Natural killer cell (primary cell): ENCODE measurements around the gene RPUSD3. TPM values are rescaled to one million over a fixed set of nuclear protein-coding genes. Genes with fewer than 3 reads are reported as not detected.

Experiments used
- ATAC-seq, 3 donors: fragments of 150-1000 bp in 2 of 3; fragments of 200-7000 bp in 1 of 3; cut with Tn5 transposase; 1 replicate in 1 of 3; 2 replicates in 2 of 3; pipeline ENCODE4 v1.10.0; 2021; ENCODE audit warnings: mild to moderate bottlenecking in 2 of 3, moderate library complexity in 2 of 3
- DNase-seq, 2 donors: peaks; one replicate each; pipeline versions ENCODE4 v3.0.0 to v3.0.0-alpha.2; 2013 to 2021; ENCODE audit warnings: mixed read lengths in 1 of 2
- H3K27ac ChIP-seq: one replicate; pipeline ENCODE4 v1.5.1; 2013; ENCODE audit warnings: mild to moderate bottlenecking, low read length
- H3K27me3 ChIP-seq: one replicate; pipeline ENCODE4 v1.6.1; 2013; ENCODE audit warnings: low read length; ENCODE audit not compliant: control insufficient read depth, insufficient read depth
- H3K36me3 ChIP-seq: one replicate; pipeline ENCODE4 v1.6.1; 2013; ENCODE audit warnings: low read length; ENCODE audit not compliant: control insufficient read depth, insufficient read depth
- H3K4me1 ChIP-seq: one replicate; pipeline ENCODE4 v1.6.1; 2013; ENCODE audit warnings: low read length; ENCODE audit not compliant: control insufficient read depth, insufficient read depth
- H3K4me3 ChIP-seq: one replicate; pipeline ENCODE4 v1.5.1; 2013; ENCODE audit warnings: low read length
- H3K9me3 ChIP-seq: one replicate; pipeline ENCODE4 v1.6.1; 2013; ENCODE audit warnings: low read length; ENCODE audit not compliant: control insufficient read depth, insufficient read depth
- H3K27ac Mint-ChIP-seq, 2 donors: one replicate each; pipeline ENCODE4 v1.8.0; 2022; ENCODE audit warnings: mild to moderate bottlenecking in 2 of 2, mixed read lengths in 2 of 2, moderate library complexity in 1 of 2
- H3K27me3 Mint-ChIP-seq, 2 donors: one replicate each; pipeline ENCODE4 v1.8.0; 2022; ENCODE audit warnings: low read depth in 2 of 2, mixed read lengths in 2 of 2
- H3K36me3 Mint-ChIP-seq: one replicate; pipeline ENCODE4 v1.8.0; 2022; ENCODE audit warnings: mixed read lengths
- H3K4me1 Mint-ChIP-seq, 2 donors: one replicate each; pipeline ENCODE4 v1.8.0; 2022; ENCODE audit warnings: mixed read lengths in 2 of 2
- H3K4me3 Mint-ChIP-seq: one replicate; pipeline ENCODE4 v1.8.0; 2022; ENCODE audit warnings: mild to moderate bottlenecking, moderate library complexity, mixed read lengths
- H3K9me3 Mint-ChIP-seq, 2 donors: one replicate each; pipeline ENCODE4 v1.8.0; 2022; ENCODE audit warnings: mixed read lengths in 2 of 2
- CTCF ChIP-seq: fragments of 200-600 bp; IDR thresholded peaks from one replicate; pipeline ENCODE4 v1.8.0; 2022; ENCODE audit warnings: antibody characterized with exemption
- WGBS: methylation state at CpG from one replicate; pipeline ENCODE4 v1.1.7; 2013; ENCODE audit warnings: missing lambda C conversion rate; ENCODE audit not compliant: insufficient coverage; 5-methylcytosine and 5-hydroxymethylcytosine counted together
- intact Hi-C: fragments of 100-400 bp; cut with micrococcal nuclease; formaldehyde crosslinking; loops from one replicate; pipeline ENCODE4 v1.14.2; 2022
- total RNA-seq, 4 donors: library from RNA; stranded (reverse); fragments of 120-200 nt in 1 of 4; gene quantifications; one replicate each; pipeline versions ENCODE4 v1.2.3 to v1.2.4, GENCODE V29; 2013 to 2022

Gene RPUSD3
- total RNA-seq, 3 donors from 2014 or later (not counting 1 experiment from before 2014, with no cell fraction given), result 27.5 to 43.9 (median 30.9) TPM

- no peak overlapping the region for H3K4me3 ChIP-seq
- 83% methylated on average over 22 of the region's 22 CpGs for WGBS
- peaks cover 46% of the 10 kb centered on the region for H3K4me1 ChIP-seq
- H3K9me3 Mint-ChIP-seq, result no peaks in the 10 kb centered on the region
- no peak for DNase-seq
- H3K9me3 ChIP-seq, result no peaks in the 10 kb centered on the region
- ATAC-seq, result no peak
- TF ChIP-seq CTCF, result no peak
- peak overlapping the region; percentile 28 for H3K4me3 Mint-ChIP-seq
- H3K36me3 Mint-ChIP-seq, result no peaks in the 10 kb centered on the region
- no peak overlapping the region for H3K27ac Mint-ChIP-seq
- H3K27ac ChIP-seq, result peak overlapping the region; percentile 88
- no peaks in the 10 kb centered on the region for H3K27me3 Mint-ChIP-seq
- H3K4me1 Mint-ChIP-seq, result peaks cover 27 to 35% of the 10 kb centered on the region in 2 donors
- intact Hi-C loops, result no loop called here
- no peaks in the 10 kb centered on the region for H3K27me3 ChIP-seq
- no peaks in the 10 kb centered on the region for H3K36me3 ChIP-seq
These were observed 19.4 kb upstream of the RPUSD3 start for GRCh38 chr3:9863058-9863772.

GRCh38 chr3:9862391-9863057, 18.7 kb upstream of the RPUSD3 start:
- intact Hi-C loops, result no loop called here
- H3K27me3 ChIP-seq, result no peaks in the 10 kb centered on the region
- H3K4me1 Mint-ChIP-seq, result peaks cover 30 to 37% of the 10 kb centered on the region in 2 donors
- no peaks in the 10 kb centered on the region for H3K36me3 ChIP-seq
- no peaks in the 10 kb centered on the region for H3K27me3 Mint-ChIP-seq
- H3K4me1 ChIP-seq, result peaks cover 49% of the 10 kb centered on the region
- 19% methylated on average over 45 of the region's 45 CpGs for WGBS
- peak overlapping the region; percentile 80 for H3K4me3 Mint-ChIP-seq
- no peaks in the 10 kb centered on the region for H3K9me3 ChIP-seq
- ATAC-seq (peak; percentile 65 to 78 (median 75)), DNase-seq (peak; percentile 39 to 54)
- peak overlapping the region; percentile 88 for H3K27ac ChIP-seq
- TF ChIP-seq CTCF, result no peak
- H3K27ac Mint-ChIP-seq, result peak overlapping the region; percentile 92 to 96
- H3K36me3 Mint-ChIP-seq, result no peaks in the 10 kb centered on the region
- no peaks in the 10 kb centered on the region for H3K9me3 Mint-ChIP-seq
- no peak overlapping the region for H3K4me3 ChIP-seq

- Mint-ChIP-seq H3K27me3 (no peaks in the 10 kb centered on the region), H3K4me1 (peaks cover 35 to 42% of the 10 kb centered on the region in 2 donors), H3K36me3 (no peaks in the 10 kb centered on the region), H3K4me3 (peak overlapping the region; percentile 80), H3K27ac (peak overlapping the region; percentile 92 to 96), H3K9me3 (no peaks in the 10 kb centered on the region)
- no peaks in the 10 kb centered on the region for H3K36me3 ChIP-seq
- no peaks in the 10 kb centered on the region for H3K27me3 ChIP-seq
- peak in 1 of 2 donors; percentile 31 for DNase-seq
- H3K9me3 ChIP-seq, result no peaks in the 10 kb centered on the region
- H3K4me1 ChIP-seq, result peaks cover 51% of the 10 kb centered on the region
- intact Hi-C loops, result no loop called here
- 47% methylated on average over 5 of the region's 5 CpGs for WGBS
- peak overlapping the region; percentile 88 for H3K27ac ChIP-seq
- ATAC-seq, result peak; percentile 56 to 77 (median 61)
- no peak for TF ChIP-seq CTCF
- H3K4me3 ChIP-seq, result no peak overlapping the region
These were observed 17.9 kb upstream of the RPUSD3 start for GRCh38 chr3:9861626-9862130.
